ENCODE data around the gene BCL2L12.

The BCL2L12 gene

DNA sequence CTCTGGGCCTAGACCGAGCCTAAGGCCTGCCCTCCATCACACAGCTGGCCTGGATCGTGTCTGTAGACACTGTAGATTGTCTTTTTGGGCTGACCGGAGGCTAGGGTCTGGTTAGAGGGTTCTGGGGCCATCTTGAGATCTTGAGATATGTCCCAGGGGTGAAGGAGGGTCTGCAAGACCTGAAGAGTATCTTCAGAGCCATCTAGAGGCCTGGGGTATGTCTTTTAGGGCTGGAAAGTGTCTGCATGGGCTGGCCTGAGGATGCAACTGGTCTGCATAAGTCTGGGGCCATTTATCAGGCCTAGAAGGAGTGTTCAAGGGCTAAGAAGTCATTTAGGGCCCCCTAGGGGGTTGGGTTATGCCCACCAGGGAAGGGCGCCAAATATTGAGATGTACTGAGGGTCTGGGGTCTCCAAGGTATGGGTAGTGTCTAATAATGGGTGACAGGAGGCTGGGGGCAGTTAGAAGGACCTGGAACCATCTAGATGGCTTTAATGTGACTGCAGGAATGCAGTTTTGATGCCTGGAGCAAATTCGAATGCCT is 23.2 kb upstream of the BCL2L12 start:
- no peak for DNase-seq (ENCODE audit: low read depth in 2 of 2)

DNA sequence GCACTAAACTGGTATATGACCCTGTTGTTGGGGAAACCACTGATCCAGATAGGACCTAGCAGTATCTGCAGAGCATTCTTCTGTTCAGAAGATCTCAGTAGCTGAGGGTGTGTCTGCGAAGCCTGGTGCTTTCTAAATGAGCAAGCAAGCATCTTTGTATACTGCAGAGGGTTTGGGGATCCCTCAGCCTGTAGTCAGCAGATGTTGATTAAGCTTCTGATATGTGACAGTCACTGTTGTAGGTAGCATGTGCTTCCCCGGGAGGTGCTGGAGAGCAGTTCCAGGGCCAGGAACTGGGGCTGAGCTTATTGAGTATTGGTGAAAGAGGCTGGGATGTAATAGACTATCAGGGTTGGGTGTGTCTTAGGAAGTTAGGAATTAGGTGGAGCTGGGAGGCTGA is 22.3 kb upstream of the BCL2L12 start:
- DNase-seq (ENCODE audit: low read depth in 2 of 2), result no peak

DNA sequence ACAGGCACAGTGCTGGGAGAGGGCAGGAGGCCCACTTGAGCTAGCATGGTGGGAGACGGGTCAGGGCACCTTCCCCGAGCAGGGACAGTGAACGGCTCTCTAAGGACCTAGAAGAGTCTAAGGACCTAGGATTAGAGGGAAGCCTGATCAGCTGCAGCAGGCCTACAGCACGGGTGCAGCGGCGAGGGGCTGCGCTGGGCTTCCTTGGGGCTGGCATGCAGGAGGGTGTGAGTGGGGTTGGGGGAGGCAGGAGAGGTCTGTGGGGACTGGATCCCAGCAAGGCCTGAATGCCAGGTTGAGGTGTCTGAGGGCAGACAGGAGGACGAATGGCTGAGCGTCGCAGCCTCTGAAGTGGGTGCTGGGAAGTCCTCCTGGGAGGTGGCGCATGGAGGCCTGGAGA is 20.1 kb upstream of the BCL2L12 start:
- no peak for DNase-seq (ENCODE audit: low read depth in 2 of 2)

DNA sequence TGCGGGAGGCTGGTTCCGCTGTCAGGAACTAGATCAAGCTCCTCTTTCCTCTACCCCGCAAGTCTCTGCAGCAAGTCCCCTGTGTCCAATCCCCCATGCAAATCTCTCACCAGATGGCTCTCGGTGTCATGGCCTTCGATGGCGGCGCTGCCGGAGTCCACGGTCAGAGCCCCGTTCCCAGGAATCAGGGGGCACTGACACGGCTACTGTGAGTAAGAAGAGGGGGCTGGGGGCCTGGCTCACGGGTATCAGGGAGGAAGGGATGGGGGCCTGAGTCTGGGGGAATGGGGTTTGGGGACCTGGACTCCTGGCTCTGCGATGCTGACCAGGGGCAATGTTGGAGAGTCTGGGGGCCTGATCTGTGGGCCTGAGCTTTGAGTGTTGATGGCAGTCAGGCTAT is 19.7 kb upstream of the BCL2L12 start:
- no peak for DNase-seq (ENCODE audit: low read depth in 2 of 2)

DNA sequence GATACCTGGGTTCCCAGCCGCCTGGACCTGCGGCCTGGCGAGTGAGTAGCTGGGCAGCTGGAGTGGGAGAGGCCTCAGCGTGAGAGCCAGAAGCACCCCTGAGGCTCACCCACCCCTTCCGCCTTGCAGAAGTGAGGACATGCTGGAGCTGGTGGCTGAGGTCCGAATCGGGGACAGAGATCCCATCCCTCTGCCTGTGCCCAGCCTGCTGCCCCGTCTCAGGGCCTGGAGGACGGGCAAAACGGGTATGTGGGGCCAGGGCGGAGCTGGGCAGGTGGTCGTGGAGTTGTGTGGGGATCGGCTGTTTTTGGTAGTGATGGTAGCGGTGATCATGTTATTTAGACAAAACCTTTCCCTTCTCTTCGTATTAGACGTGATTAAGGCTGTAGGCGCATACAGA is 19.1 kb upstream of the BCL2L12 start:
- DNase-seq (ENCODE audit: low read depth in 2 of 2), result no peak

DNA sequence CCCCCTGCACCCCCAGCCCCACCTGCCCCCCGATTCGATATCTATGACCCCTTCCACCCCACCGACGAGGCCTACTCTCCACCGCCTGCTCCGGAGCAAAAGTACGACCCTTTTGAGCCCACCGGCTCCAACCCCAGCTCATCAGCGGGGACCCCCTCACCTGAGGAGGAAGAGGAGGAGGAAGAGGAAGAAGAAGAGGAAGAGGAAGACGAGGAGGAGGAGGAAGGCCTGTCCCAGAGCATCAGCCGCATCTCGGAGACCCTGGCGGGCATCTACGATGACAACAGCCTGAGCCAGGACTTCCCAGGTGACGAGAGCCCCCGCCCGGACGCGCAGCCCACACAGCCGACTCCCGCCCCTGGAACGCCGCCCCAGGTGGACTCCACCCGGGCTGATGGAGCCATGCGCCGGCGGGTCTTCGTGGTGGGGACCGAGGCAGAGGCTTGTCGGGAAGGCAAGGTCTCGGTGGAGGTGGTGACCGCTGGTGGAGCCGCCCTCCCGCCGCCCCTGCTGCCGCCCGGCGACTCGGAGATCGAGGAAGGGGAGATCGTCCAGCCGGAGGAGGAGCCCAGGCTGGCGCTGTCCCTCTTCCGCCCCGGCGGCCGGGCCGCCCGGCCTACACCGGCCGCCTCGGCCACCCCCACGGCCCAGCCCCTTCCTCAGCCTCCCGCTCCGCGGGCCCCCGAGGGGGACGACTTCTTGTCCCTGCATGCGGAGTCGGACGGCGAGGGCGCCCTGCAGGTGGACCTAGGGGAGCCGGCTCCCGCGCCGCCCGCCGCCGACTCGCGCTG is 14.5 kb upstream of the BCL2L12 start:
- no peak for DNase-seq (ENCODE audit: low read depth in 2 of 2)

DNA sequence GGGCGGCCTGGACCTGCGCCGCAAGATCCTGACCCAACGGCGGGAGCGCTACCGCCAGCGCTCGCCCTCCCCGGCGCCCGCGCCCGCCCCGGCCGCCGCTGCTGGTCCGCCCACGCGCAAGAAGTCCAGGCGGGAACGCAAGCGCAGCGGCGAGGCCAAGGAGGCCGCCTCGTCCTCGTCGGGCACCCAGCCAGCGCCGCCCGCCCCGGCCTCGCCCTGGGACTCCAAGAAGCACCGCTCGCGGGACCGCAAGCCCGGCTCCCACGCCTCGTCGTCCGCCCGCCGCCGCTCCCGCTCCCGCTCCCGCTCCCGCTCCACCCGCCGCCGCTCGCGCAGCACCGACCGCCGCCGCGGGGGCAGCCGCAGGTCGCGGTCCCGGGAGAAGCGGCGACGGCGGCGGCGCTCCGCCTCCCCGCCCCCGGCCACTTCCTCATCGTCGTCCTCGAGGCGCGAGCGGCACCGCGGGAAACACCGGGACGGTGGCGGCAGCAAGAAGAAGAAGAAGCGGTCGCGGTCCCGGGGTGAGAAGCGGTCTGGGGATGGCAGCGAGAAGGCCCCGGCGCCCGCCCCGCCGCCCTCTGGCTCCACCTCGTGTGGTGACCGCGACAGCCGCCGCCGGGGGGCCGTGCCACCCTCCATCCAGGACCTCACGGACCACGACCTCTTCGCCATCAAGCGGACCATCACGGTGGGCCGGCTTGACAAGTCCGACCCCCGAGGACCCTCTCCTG is 13.7 kb upstream of the BCL2L12 start:
- no peak for DNase-seq (ENCODE audit: low read depth in 2 of 2)

DNA sequence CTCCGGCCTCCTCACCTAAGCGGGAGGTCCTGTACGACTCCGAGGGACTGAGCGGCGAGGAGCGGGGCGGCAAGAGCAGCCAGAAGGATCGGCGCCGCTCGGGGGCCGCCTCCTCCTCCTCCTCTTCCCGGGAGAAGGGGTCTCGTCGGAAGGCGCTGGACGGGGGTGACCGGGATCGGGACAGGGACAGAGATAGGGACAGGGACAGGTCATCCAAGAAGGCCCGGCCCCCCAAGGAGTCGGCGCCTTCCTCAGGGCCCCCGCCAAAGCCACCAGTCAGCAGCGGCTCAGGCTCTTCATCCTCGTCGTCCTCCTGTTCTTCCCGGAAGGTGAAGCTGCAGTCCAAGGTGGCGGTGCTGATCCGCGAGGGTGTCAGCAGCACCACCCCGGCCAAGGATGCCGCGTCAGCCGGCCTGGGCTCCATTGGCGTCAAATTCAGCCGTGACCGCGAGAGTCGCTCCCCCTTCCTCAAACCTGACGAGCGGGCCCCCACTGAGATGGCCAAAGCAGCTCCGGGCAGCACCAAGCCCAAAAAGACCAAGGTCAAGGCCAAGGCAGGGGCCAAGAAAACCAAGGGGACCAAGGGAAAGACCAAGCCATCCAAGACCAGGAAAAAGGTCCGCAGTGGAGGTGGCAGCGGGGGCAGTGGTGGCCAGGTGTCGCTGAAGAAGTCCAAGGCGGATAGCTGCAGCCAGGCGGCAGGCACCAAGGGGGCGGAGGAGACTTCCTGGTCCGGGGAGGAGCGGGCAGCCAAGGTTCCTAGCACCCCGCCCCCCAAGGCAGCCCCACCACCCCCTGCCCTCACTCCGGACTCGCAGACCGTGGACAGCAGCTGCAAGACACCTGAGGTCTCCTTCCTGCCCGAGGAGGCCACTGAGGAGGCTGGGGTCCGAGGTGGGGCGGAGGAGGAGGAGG is 12.9 kb upstream of the BCL2L12 start:
- DNase-seq (ENCODE audit: low read depth in 2 of 2), result no peak

DNA sequence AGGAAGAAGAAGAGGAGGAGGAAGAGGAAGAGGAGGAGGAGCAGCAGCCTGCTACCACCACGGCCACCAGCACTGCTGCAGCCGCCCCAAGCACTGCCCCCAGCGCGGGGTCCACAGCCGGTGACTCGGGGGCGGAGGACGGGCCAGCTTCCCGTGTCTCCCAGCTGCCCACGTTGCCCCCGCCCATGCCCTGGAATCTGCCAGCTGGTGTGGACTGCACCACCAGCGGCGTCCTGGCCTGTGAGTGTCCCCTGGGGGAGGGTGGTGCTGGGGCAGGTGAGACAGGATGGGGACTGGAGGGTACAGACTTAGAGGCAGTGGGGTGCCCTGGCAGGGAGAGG is 12.3 kb upstream of the BCL2L12 start:
- DNase-seq (ENCODE audit: low read depth in 2 of 2), result no peak

DNA sequence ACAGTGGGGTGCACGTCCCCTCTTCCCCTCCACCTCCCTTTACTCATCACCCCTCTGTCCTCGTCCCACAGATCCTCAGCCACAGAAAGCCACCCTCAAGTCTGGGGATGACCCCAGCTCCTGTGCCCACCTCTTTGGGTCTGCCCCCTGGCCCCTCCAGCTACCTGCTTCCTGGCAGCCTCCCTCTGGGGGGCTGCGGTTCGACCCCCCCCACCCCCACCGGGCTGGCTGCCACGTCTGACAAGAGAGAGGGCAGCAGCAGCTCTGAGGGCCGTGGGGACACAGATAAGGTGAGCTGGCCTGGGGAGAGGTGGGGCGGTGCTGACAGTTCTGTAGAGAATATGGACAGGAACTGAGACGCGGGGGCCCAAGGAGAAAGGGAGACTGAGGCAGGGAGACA is 11.2 kb upstream of the BCL2L12 start:
- no peak for DNase-seq (ENCODE audit: low read depth in 2 of 2)

DNA sequence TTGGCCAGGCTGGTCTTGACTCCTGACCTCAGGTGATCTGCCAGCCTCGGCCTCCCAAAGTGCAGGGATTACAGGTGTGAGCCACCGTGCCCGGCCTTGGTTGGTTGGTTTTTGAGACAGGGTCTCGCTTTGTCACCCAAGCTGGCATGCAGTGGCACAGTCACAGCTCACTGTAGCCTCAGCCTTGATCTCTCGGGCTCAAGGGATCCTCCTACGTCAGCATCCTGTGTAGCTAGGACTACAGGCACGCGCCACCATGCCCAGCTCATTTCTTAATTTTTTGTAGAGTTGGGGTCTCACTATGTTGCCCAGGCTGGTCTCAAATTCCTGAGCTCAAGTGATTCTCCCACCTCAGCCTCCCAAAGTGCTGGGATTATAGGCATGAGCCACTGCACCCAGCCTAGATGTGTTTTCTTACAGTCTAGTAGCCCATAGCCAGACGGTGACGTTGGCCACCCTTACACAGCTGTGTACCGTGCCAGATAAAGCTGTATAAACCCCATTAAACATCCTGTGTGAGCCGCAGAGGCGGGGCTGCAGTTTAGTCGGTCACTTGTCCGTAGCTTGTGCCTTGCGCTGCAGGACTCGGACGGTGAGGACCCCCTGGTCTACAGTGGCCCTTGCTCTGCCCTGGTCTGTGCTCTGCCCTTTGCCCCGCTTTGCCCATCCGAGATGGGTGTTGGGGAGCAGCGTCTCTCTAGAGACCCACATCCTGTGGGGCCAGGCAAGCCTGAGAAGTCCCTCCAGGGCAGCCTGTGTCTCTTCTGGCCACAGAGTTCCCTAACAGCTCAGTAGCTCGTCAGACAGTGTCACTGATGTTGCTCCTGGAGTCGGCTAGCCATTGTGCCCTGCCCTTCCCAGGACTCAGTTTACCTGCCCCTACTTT is 9.9 kb upstream of the BCL2L12 start:
- DNase-seq (ENCODE audit: low read depth in 2 of 2), result no peak

DNA sequence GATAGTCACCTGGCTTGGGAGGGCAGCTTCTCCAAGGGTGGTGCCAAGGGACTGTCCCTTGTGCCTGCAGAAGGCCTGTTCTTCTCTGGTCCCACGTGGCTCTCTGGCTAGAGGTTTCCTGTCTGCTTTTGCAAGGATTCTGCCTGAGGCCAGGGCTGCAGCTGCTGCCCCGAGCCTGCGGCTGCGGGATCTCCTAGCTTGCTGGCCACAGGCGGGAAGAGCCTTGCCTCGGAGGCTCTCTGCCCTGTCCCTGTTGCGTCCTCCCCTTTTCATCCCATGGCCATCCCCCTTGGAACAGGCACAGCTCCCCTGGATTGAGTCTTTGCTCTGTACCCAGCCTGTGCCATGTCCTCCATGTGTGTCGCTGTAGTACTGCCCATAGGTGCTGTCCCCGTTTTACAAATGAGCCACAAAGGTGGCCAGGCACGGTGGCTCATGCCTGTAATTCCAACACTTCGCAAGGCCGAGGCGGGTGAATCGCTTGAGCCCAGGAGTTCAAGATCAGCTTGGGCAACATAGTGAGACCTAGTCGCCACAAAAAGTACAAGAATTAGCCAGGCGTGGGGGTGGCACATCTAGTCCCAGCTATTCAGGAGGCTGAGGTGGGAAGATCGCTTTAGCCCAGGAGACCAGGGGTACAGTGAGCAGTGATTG is 9.2 kb upstream of the BCL2L12 start:
- no peak for DNase-seq (ENCODE audit: low read depth in 2 of 2)

DNA sequence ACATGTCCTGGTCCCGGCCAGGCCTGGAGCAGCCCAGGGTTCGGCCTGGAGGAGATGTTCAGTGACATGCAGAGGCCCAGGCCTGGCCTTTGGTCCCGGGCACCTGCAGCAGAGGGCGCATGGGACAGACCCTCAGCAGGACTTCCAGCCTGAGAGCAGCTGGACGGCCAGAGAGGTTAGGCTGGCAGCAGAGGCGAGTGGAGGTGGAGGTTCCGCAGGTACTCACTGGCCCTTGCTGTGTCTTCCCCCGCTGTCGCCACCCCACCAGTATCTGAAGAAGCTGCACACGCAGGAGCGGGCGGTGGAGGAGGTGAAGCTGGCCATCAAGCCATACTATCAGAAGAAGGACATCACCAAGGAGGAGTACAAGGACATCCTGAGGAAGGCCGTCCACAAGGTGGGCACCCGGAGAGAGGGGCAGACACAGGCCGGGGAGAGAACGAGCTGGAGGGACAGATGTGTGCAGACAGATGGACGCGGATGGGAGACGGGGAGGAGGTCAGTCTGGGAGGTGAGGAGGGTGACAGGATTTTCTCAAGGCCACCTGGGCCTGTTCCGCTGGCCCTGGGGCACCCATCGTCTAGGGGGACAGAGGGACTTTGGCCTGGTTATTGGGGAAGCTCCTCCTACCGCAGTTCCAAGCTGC is 8.1 kb upstream of the BCL2L12 start:
- DNase-seq (ENCODE audit: low read depth in 2 of 2), result no peak

DNA sequence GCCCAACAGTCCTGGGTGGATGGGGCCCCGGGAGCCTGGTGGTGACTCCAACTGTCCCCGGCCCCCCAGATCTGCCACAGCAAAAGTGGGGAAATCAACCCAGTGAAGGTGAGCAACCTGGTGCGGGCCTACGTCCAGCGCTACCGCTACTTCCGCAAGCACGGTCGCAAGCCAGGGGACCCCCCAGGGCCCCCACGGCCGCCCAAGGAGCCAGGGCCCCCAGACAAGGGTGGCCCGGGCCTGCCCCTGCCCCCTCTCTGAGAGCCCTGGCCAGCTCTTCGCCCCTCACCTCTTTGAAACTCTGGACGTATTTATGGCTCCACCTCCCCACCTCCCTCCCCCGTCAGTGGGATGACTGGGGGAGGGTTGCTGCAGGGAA is 7.6 kb upstream of the BCL2L12 start:
- DNase-seq (ENCODE audit: low read depth in 2 of 2), result no peak

DNA sequence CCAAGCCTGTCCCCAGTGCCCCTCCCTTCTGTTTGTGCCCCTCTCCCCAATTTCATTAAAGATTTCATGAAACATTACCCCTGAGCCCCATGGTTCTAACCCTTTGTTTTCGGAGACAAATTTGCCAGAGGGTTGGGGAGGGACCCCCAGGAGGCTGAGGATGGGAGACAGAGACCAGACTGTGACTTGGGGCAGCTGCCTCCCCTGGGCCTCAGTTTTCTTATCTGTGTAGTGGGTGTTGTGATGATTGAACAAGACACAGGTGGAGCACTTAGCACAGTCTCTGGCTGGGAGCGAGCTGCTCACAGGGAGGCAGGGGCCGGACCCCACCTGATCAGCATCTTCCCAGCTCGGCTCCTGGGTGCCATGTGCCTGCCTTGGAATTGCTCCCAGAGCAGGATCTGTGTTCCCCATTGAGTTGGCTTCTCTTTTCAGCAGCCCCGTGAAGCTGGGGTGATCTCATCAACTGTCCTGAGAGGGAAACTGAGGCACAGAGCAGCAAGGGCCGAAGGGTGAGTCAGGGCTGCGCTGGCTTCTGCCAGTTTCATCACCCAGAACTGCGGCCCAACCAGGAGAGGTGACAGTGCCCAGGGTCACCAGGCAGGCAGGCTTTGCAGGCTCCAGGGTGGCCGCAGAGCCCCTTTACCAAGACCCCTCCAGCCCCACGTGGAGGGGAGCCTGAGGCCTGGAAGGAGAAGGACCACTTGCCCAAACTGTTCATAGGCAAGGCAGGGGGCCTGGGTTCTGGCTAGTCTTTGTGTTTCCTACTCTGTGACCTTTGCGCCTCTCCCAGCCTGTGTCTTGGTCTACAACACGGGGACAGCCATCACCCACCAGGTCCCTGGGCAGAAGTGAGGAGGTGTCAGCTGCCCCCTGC is 6.9 kb upstream of the BCL2L12 start:
- DNase-seq (ENCODE audit: low read depth in 2 of 2), result no peak

DNA sequence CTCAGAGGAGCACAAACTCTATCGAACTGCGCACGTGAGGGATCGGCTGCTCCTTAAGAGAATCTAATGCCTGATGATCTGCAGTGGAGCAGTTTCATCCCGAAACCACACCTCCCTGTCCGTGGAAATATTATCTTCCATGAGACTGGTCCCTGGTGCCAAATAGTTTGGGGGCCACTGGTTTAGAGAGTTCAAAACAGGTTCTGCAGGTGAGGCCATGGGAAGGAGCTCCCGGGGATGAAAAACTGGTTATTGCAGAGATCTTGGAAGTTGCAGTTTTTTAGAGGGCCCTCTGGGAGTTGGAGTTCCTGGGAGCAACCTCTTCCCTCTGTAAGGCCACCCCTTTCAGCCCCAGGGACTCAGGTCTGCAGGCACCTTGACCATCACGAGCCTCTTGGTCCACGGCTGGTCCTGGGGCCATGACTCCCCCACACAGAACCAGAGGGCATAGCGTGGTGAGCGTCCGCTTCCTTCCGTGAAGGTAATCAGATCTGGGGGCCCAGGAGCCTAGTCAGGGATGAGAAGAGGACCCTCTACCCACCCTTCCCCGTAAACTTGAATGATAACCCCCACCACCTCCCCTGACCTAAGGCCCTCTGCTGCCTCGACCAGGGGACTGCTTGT is 5.3 kb upstream of the BCL2L12 start:
- no peak for DNase-seq (ENCODE audit: low read depth in 2 of 2)

DNA sequence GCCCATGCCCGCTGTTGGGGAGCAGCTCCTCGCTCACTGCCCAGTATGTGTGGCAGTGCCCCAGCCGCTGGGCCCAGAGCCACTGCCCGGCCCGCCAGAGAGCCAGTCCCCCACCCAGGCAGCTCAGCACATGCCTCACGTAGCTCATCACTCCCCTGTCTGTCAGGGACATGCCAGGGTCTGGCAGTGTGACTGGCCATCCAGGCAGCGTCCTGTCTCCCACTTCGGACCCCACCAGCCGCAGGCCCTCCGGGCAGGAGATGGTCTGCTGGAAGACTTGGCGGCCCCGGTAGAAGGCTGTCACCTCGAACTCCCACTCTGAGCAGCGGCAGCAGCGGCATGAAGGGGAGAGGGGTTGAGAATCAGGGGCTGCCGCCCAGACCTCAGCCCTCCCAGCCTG is 3.7 kb upstream of the BCL2L12 start:
- DNase-seq (ENCODE audit: low read depth in 2 of 2), result no peak

DNA sequence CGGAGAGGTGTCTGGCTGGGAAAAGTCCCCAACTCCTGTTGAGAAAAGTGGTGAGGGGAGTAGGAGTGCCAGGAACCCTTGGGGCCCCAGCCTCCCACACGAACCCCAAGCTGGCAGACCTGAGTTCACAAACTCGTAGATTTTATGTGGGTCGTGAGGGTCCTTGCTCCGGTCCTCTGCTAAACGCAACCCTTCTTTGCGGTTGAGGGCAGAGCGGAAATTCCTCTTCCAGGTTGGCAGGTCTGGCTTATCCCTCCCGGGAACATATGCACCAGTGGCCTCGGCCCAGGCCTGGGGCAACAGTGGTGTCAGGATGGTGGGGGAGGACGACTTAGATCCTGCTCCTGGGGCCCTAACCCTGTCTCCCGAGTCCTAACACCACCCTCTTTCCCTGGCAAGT is 2.5 kb upstream of the BCL2L12 start:
- no peak for DNase-seq (ENCODE audit: low read depth in 2 of 2)
